Esophagus squamous epithelium (tissue), 5 donors: ENCODE data around the gene ING5. TPM values are rescaled to one million over a fixed set of nuclear protein-coding genes. Genes with fewer than 3 reads are reported as not detected.

Experiments used
- DNase-seq: peaks from one replicate; lab custom pipeline; 2025; lab: John Stamatoyannopoulos, UW
- H3K27ac ChIP-seq, 4 donors: fragments of 200-600 bp; sonication (generic); one replicate each; pipeline ENCODE4 v1.5.1; 2016 to 2019; ENCODE audit warnings: mild to moderate bottlenecking in 1 of 4
- H3K27me3 ChIP-seq, 4 donors: fragments of 200-600 bp; sonication (generic); 1 replicate in 3 of 4; 2 replicates in 1 of 4; pipeline versions ENCODE4 v1.5.1 to v1.6.0; 2017 to 2021; ENCODE audit warnings: antibody characterized with exemption in 1 of 4
- H3K36me3 ChIP-seq, 3 donors: fragments of 200-600 bp; sonication (generic); one replicate each; pipeline ENCODE4 v1.5.1; 2016 to 2019
- H3K4me1 ChIP-seq, 3 donors: fragments of 200-600 bp; sonication (generic); one replicate each; pipeline ENCODE4 v1.5.1; 2017 to 2019
- H3K4me3 ChIP-seq, 4 donors: fragments of 200-600 bp; sonication (generic); 1 replicate in 3 of 4; 2 replicates in 1 of 4; pipeline ENCODE4 v1.5.1; 2016 to 2019; ENCODE audit warnings: mild to moderate bottlenecking in 2 of 4, moderate library complexity in 1 of 4
- H3K9me3 ChIP-seq, 3 donors: fragments of 200-600 bp; sonication (generic); one replicate each; pipeline ENCODE4 v1.5.1; 2016 to 2019
- CTCF ChIP-seq, 6 experiments: fragments of 450-650 bp in 4 of 6; fragments of 200-600 bp in 2 of 6; sonication (generic) in 2 of 6; IDR thresholded peaks; one replicate each; pipeline ENCODE4 v1.5.1; 2016 to 2019; ENCODE audit warnings: antibody characterized with exemption in 6 of 6, mild to moderate bottlenecking in 4 of 6, moderate library complexity in 4 of 6
- POLR2A ChIP-seq, 4 donors: fragments of 450-650 bp; IDR thresholded peaks; one replicate each; pipeline ENCODE4 v1.6.1; 2017; ENCODE audit warnings: antibody characterized with exemption in 4 of 4, mild to moderate bottlenecking in 4 of 4, moderate library complexity in 3 of 4
- WGBS, 2 donors: methylation state at CpG; one replicate each; pipeline ENCODE4 v1.1.5; 2018; 5-methylcytosine and 5-hydroxymethylcytosine counted together
- intact Hi-C: fragments of 100-400 bp; cut with DNase I; formaldehyde crosslinking; loops from one replicate; pipeline ENCODE4 v1.15.0; 2022
- total RNA-seq, 4 donors: library from RNA; depleted of rRNA; stranded (reverse); fragments of >200 nt; gene quantifications; one replicate each; pipeline ENCODE4 v1.1.0, GENCODE V29; 2016
- donor health status: DM: yes; HTN: yes; CAD: no.

Gene ING5
- total RNA-seq, 4 donors from 2014 or later = 10.4 to 39.3 (median 18.8) TPM

- Histone ChIP-seq H3K27ac (peak overlapping the region in 2 of 4 donors; percentile 11 to 39), H3K4me3 (no peak overlapping the region), H3K9me3 (no peaks in the 10 kb centered on the region), H3K27me3 (no peaks in the 10 kb centered on the region), H3K36me3 (peaks cover 4 to 67% (median 5%) of the 10 kb centered on the region in 3 donors), H3K4me1 (peaks cover 5 to 19% (median 7%) of the 10 kb centered on the region in 3 donors)
- 73 to 81% methylated on average over 13 to 14 of the region's 14 CpGs for WGBS, 2 donors
- no peak for DNase-seq
- intact Hi-C loops = no loop called here
- TF ChIP-seq CTCF (IDR thresholded peaks at IDR 0.05) (no peak), POLR2A (IDR thresholded peaks at IDR 0.05) (no peak)
Measured at GRCh38 chr2:241680827-241681599, 20.8 kb upstream of the ING5 start.

GRCh38 chr2:241686324-241686649 is 15.6 kb upstream of the ING5 start:
- Histone ChIP-seq H3K4me1 (peaks cover 26 to 38% (median 28%) of the 10 kb centered on the region in 3 donors), H3K27ac (peak overlapping the region; percentile 82 to 94 (median 94)), H3K27me3 (no peaks in the 10 kb centered on the region), H3K9me3 (no peaks in the 10 kb centered on the region), H3K36me3 (peaks cover 0 to 37% (median 8%) of the 10 kb centered on the region in 3 donors), H3K4me3 (peak overlapping the region; percentile 77 to 87 (median 86))
- WGBS, 2 donors = 0 to 2% methylated on average over 21 to 22 of the region's 37 CpGs
- intact Hi-C loops = no loop called here
- no peak for DNase-seq
- TF ChIP-seq CTCF (IDR thresholded peaks at IDR 0.05) = no peak
- TF ChIP-seq POLR2A (IDR thresholded peaks at IDR 0.05) = no peak

- no peaks in the 10 kb centered on the region for H3K9me3 ChIP-seq
- peaks cover 0 to 37% (median 8%) of the 10 kb centered on the region in 3 donors for H3K36me3 ChIP-seq
- peaks cover 26 to 35% (median 28%) of the 10 kb centered on the region in 3 donors for H3K4me1 ChIP-seq
- peak within 1 kb of the TSS; percentile 77 to 87 (median 86) for H3K4me3 ChIP-seq
- H3K27me3 ChIP-seq = no peaks in the 10 kb centered on the region
- intact Hi-C loops = no loop called here
- DNase-seq = peak; percentile 81
- TF ChIP-seq CTCF (IDR thresholded peaks at IDR 0.05) (peak in 2 of 6 experiments; percentile 18 to 37), POLR2A (IDR thresholded peaks at IDR 0.05) (peak in 3 of 4 donors; percentile 88 to 90 (median 89))
- 0% methylated on average over 4 to 5 of the region's 102 CpGs for WGBS, 2 donors
- H3K27ac ChIP-seq = peak within 1 kb of the TSS; percentile 89 to 94 (median 94)
Measured at GRCh38 chr2:241686650-241687425, 15.0 kb upstream of the ING5 start, which contains the start of gene DTYMK. Gene DTYMK, minus strand, starts transcription at chr2:241686815. Its CDS starts 32 bp downstream, at chr2:241686783.

GRCh38 chr2:241689306-241689705 is 12.5 kb upstream of the ING5 start:
- 69 to 76% methylated on average over 9 to 10 of the region's 10 CpGs for WGBS, 2 donors
- H3K27me3 ChIP-seq = no peaks in the 10 kb centered on the region
- peaks cover 0 to 53% (median 8%) of the 10 kb centered on the region in 3 donors for H3K36me3 ChIP-seq
- no peak overlapping the region for H3K4me3 ChIP-seq
- H3K27ac ChIP-seq = no peak overlapping the region
- intact Hi-C loops = no loop called here
- H3K4me1 ChIP-seq = peaks cover 26 to 35% (median 28%) of the 10 kb centered on the region in 3 donors
- TF ChIP-seq CTCF (IDR thresholded peaks at IDR 0.05) (no peak), POLR2A (IDR thresholded peaks at IDR 0.05) (no peak)
- no peaks in the 10 kb centered on the region for H3K9me3 ChIP-seq
- DNase-seq = no peak
